KMS-11 (cell line): ENCODE results near the gene CACNA1F.

Experiments
- H2AFZ ChIP-seq: fragments of 200-600 bp; sonication (generic); 2 replicates; pipeline ENCODE4 v1.6.1; 2016; ENCODE audit warnings: antibody characterized with exemption, mixed run types, low read depth
- H3K27ac ChIP-seq: fragments of 200-600 bp; sonication (generic); 2 replicates; pipeline ENCODE4 v1.6.1; 2016; ENCODE audit warnings: mild to moderate bottlenecking, mixed run types
- H3K27me3 ChIP-seq: fragments of 200-600 bp; sonication (generic); 2 replicates; pipeline ENCODE4 v1.6.1; 2017; ENCODE audit warnings: mild to moderate bottlenecking, low read depth, mixed run types, moderate library complexity; ENCODE audit not compliant: insufficient read depth
- H3K36me3 ChIP-seq: fragments of 200-600 bp; sonication (generic); 2 replicates; pipeline ENCODE4 v1.6.1; 2017; ENCODE audit warnings: mild to moderate bottlenecking, mixed run types; ENCODE audit not compliant: insufficient read depth
- H3K4me1 ChIP-seq: fragments of 200-600 bp; sonication (generic); 2 replicates; pipeline ENCODE4 v1.6.1; 2016; ENCODE audit warnings: mild to moderate bottlenecking, low read depth, mixed run types; ENCODE audit not compliant: poor library complexity, severe bottlenecking
- H3K4me2 ChIP-seq: fragments of 200-600 bp; sonication (generic); 2 replicates; pipeline ENCODE4 v1.7.0; 2016; ENCODE audit warnings: mild to moderate bottlenecking, mixed run types
- H3K4me3 ChIP-seq: fragments of 200-600 bp; sonication (generic); IDR thresholded peaks from 2 replicates; pipeline ENCODE4 v1.6.1; 2017; ENCODE audit warnings: low read depth, low read length, mixed read lengths; ENCODE audit not compliant: insufficient read depth
- H3K79me2 ChIP-seq: fragments of 200-600 bp; sonication (generic); 2 replicates; pipeline ENCODE4 v1.6.1; 2016; ENCODE audit warnings: low read depth, mixed run types; ENCODE audit not compliant: insufficient read depth
- H3K9ac ChIP-seq: fragments of 200-600 bp; sonication (generic); 2 replicates; pipeline ENCODE4 v1.6.1; 2016; ENCODE audit warnings: mild to moderate bottlenecking, mixed run types
- H4K20me1 ChIP-seq: fragments of 200-600 bp; sonication (generic); 2 replicates; pipeline ENCODE4 v1.6.1; 2016; ENCODE audit warnings: mild to moderate bottlenecking, mixed run types; ENCODE audit not compliant: insufficient read depth
- TF ChIP-seq, protein P1 (sequence below): fragments of 200-600 bp; sonication (generic); conservative IDR thresholded peaks from 2 replicates; pipeline ENCODE4 v1.6.1; 2017; ENCODE audit warnings: low read depth, mild to moderate bottlenecking, antibody characterized with exemption, low read length, moderate library complexity, mixed read lengths

CACNA1F gene

DNA sequence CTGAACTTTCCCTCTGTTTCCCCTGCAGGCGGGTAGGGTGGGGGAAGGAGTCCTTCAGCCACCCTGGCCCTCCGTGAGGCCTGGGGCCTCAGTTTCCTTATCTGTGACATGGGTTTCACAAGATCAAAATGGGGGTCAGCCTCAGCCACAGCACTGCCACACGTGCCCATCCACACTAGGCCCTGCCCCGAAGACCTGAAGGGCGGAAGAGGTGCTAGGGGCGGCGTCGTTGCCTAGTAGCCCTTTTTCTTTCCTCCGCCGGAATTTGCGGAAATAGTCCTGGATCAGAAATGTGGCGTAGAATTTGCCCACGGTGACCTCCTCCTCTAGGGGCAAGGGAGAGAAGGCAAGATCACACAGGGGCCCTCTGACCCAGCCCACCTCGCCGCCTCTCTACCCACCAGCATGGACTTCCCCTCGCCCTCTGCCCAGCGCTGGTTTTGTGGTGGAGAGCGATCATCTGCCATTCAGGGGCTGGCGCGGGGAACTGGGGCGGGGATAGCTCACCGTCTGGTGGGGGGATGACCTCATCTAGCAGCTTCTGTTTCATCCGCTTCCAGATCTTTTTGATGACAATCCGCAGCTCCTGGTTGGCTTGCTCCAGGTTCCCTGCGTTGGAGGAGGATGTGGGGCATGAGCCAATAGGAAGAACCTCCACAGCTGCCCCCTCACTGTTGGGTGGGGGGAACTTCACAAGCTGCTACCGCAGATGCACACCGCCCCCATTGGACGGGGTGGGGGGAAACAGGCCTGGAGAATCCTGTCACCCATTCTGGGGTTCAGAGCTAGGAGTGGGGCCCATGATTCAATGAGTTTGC is 23.5 kb downstream of the CACNA1F start:
- Histone ChIP-seq H2AFZ (no peak overlapping the region), H4K20me1 (no peaks in the 10 kb centered on the region), H3K36me3 (no peaks in the 10 kb centered on the region), H3K27me3 (no peaks in the 10 kb centered on the region), H3K4me2 (no peak overlapping the region), H3K27ac (no peak overlapping the region), H3K4me3 (no peak overlapping the region), H3K9ac (no peak overlapping the region), H3K4me1 (no peaks in the 10 kb centered on the region), H3K79me2 (no peaks in the 10 kb centered on the region)
- TF ChIP-seq, protein P1, sequence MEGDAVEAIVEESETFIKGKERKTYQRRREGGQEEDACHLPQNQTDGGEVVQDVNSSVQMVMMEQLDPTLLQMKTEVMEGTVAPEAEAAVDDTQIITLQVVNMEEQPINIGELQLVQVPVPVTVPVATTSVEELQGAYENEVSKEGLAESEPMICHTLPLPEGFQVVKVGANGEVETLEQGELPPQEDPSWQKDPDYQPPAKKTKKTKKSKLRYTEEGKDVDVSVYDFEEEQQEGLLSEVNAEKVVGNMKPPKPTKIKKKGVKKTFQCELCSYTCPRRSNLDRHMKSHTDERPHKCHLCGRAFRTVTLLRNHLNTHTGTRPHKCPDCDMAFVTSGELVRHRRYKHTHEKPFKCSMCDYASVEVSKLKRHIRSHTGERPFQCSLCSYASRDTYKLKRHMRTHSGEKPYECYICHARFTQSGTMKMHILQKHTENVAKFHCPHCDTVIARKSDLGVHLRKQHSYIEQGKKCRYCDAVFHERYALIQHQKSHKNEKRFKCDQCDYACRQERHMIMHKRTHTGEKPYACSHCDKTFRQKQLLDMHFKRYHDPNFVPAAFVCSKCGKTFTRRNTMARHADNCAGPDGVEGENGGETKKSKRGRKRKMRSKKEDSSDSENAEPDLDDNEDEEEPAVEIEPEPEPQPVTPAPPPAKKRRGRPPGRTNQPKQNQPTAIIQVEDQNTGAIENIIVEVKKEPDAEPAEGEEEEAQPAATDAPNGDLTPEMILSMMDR = no peak

DNA sequence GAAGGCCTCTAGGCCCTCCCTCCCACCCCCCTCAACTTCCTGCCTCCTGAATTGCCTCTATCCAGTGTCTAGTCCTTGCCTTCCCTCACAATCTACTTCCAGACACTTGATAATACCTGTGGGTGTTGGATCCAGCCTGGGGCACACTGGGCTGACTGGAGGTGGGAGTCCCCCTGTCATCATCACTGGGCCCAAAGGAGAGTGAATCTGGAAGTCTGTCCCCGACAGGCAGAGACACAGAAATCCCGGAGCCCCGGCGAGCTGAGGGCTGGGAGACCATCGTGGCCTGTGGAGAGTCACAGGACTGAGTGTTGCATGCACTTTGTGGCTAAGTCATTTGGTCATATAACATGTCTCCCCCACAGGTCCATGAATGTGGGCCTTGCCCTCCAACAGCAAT is 24.7 kb downstream of the CACNA1F start:
- Histone ChIP-seq H2AFZ (no peak overlapping the region), H3K4me2 (no peak overlapping the region), H3K27me3 (no peaks in the 10 kb centered on the region), H3K27ac (no peak overlapping the region), H3K36me3 (no peaks in the 10 kb centered on the region), H3K9ac (no peak overlapping the region), H3K4me1 (no peaks in the 10 kb centered on the region), H4K20me1 (no peaks in the 10 kb centered on the region), H3K79me2 (no peaks in the 10 kb centered on the region), H3K4me3 (no peak overlapping the region)
- TF ChIP-seq, protein P1 = no peak

DNA sequence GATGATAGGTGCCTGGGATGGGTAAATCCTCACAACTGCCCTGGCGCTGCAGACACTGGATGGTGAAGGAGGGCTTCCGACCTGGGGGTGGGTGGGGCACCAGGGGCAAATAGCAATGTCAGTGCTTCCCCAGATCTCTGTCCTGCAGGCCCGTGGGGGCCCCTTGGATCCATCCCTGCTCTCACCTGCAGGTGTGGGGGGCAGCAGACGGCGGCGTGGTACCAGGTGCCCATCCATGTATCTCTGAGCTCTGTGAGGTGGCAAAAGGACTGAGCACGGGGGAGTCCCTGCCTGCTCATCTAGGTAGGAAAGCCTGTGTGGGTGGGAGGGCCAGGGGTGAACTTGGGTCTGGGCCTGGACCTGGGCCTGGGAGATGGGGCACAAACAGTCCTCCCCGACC is 26.6 kb downstream of the CACNA1F start:
- Histone ChIP-seq H2AFZ (no peak overlapping the region), H3K4me2 (no peak overlapping the region), H3K4me1 (no peaks in the 10 kb centered on the region), H3K27ac (no peak overlapping the region), H3K9ac (no peak overlapping the region), H3K36me3 (no peaks in the 10 kb centered on the region), H4K20me1 (no peaks in the 10 kb centered on the region), H3K79me2 (no peaks in the 10 kb centered on the region), H3K27me3 (no peaks in the 10 kb centered on the region), H3K4me3 (no peak overlapping the region)
- TF ChIP-seq, protein P1 = no peak

DNA sequence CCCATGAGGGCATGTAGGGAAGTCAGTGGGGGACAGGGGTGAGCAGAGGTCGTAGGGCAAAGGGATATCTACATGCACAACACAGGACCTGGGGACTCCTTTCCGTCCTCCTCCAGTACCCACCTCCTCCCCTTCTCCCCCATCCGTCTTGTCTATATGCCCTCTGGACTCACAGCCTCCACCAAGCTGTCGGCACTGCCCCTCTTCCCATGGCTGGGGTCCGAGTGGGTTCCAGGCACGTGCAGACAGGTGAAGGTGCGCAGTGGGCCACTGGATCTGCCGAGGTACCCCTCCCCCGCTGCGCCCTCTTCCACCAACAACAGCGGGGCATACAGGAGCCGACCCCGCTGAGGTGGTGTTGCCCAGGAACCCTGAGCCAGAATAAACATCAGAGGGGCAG is 27.7 kb downstream of the CACNA1F start:
- H4K20me1 ChIP-seq = no peaks in the 10 kb centered on the region
- H3K4me2 ChIP-seq = no peak overlapping the region
- H3K27me3 ChIP-seq = no peaks in the 10 kb centered on the region
- H2AFZ ChIP-seq = no peak overlapping the region
- no peaks in the 10 kb centered on the region for H3K36me3 ChIP-seq
- H3K27ac ChIP-seq = no peak overlapping the region
- no peak overlapping the region for H3K4me3 ChIP-seq
- no peak overlapping the region for H3K9ac ChIP-seq
- TF ChIP-seq, protein P1 = no peak
- H3K4me1 ChIP-seq = no peaks in the 10 kb centered on the region
- H3K79me2 ChIP-seq = no peaks in the 10 kb centered on the region
